Cardiac muscle cell (in vitro differentiated cells and primary cell): ENCODE measurements around the gene NMNAT3. TPM values are rescaled to one million over a fixed set of nuclear protein-coding genes. Genes with fewer than 3 reads are reported as not detected.

Experiments used
- DNase-seq, 2 donors: peaks; one replicate each; pipeline versions ENCODE4 v3.0.0 to v3.0.0-alpha.2; 2010 to 2017; ENCODE audit warnings: low read depth in 1 of 2, low spot score in 1 of 2
- H3K27ac ChIP-seq: fragments of 200-600 bp; sonication (generic); 2 replicates; pipeline ENCODE4 v1.5.1; 2016
- H3K27me3 ChIP-seq: fragments of 200-600 bp; sonication (generic); 2 replicates; pipeline ENCODE4 v1.6.0; 2016; ENCODE audit warnings: control low read depth
- H3K36me3 ChIP-seq: fragments of 200-600 bp; sonication (generic); 2 replicates; pipeline ENCODE4 v1.5.1; 2016; ENCODE audit warnings: control low read depth
- H3K4me1 ChIP-seq: fragments of 200-600 bp; sonication (generic); 2 replicates; pipeline ENCODE4 v1.8.1; 2017; ENCODE audit warnings: low read depth, mild to moderate bottlenecking, mixed run types
- H3K4me3 ChIP-seq: fragments of 200-600 bp; sonication (generic); 2 replicates; pipeline ENCODE4 v1.5.1; 2016; ENCODE audit warnings: mild to moderate bottlenecking
- H3K9me3 ChIP-seq: fragments of 200-600 bp; sonication (generic); 2 replicates; pipeline ENCODE4 v1.5.1; 2017; ENCODE audit warnings: low read depth, mild to moderate bottlenecking, control low read depth
- polyA plus RNA-seq: library from polyadenylated mRNA; unstranded; fragments of >200 nt; fragmentation: Nextera tagmentation; extraction: Ambion mirVana; gene quantifications from 2 replicates; pipeline ENCODE4 v1.2.1, GENCODE V29; 2016
- total RNA-seq: library from RNA; depleted of rRNA; stranded (reverse); fragments of >200 nt; gene quantifications from 2 replicates; pipeline ENCODE4 v1.2.3, GENCODE V29; 2016
- TF ChIP-seq, protein P1 (sequence below): IDR thresholded peaks from 2 replicates; pipeline ENCODE4 v1.5.1; 2012; ENCODE audit warnings: low read depth, mild to moderate bottlenecking, low read length

The NMNAT3 gene
- total and polyA plus RNA-seq, 2 experiments from 2014 or later, result 6.3 to 16.0 TPM

DNA sequence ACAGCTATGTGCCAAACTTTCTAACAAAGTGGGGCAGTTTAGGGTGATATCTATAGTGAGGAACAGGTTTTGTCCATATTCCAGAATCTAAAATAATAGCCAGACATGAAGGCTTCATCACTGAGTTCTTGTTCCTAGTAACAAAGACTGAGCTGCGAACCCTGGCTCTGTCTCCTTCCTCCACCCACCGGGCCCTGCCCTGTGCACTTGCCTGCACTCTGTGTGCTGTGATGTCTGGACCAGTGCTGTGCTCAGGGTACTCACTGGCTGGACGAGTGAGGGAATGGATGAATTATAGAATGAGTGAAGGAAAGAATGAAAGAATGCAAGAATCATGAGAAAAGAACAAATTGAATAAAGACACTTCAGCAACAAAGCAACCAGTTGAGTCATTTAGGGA lies 8.9 kb upstream of the NMNAT3 start:
- H3K27ac ChIP-seq, result no peak overlapping the region
- peaks cover 33% of the 10 kb centered on the region for H3K4me1 ChIP-seq
- TF ChIP-seq, protein P1, sequence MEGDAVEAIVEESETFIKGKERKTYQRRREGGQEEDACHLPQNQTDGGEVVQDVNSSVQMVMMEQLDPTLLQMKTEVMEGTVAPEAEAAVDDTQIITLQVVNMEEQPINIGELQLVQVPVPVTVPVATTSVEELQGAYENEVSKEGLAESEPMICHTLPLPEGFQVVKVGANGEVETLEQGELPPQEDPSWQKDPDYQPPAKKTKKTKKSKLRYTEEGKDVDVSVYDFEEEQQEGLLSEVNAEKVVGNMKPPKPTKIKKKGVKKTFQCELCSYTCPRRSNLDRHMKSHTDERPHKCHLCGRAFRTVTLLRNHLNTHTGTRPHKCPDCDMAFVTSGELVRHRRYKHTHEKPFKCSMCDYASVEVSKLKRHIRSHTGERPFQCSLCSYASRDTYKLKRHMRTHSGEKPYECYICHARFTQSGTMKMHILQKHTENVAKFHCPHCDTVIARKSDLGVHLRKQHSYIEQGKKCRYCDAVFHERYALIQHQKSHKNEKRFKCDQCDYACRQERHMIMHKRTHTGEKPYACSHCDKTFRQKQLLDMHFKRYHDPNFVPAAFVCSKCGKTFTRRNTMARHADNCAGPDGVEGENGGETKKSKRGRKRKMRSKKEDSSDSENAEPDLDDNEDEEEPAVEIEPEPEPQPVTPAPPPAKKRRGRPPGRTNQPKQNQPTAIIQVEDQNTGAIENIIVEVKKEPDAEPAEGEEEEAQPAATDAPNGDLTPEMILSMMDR, result no peak
- no peak overlapping the region for H3K4me3 ChIP-seq
- no peaks in the 10 kb centered on the region for H3K36me3 ChIP-seq
- no peaks in the 10 kb centered on the region for H3K9me3 ChIP-seq
- no peak for DNase-seq
- H3K27me3 ChIP-seq, result peaks cover 9% of the 10 kb centered on the region

DNA sequence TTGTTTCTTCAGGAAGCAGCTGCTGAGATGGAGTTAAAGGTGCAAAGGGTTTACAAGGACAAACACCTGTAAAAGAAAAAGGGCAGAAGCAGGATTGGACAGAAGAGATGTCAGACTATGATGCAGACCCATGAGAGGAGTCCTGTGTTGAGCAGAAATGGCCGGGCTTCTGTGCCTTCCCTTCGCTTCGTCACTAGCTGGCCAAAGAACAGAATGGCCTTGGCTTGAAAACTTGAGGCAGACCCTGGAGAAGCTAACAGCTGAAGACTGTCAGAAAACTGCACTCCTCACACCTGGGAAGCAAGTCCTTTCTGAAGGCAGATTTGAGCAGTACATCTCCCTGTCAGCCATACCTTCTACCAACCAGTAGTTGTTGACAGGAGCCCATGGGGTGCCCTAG lies 8.4 kb upstream of the NMNAT3 start:
- TF ChIP-seq, protein P1, result no peak
- Histone ChIP-seq H3K4me3 (no peak overlapping the region), H3K4me1 (peaks cover 29% of the 10 kb centered on the region), H3K9me3 (no peaks in the 10 kb centered on the region), H3K36me3 (no peaks in the 10 kb centered on the region), H3K27me3 (peaks cover 9% of the 10 kb centered on the region), H3K27ac (no peak overlapping the region)
- DNase-seq, result no peak

DNA sequence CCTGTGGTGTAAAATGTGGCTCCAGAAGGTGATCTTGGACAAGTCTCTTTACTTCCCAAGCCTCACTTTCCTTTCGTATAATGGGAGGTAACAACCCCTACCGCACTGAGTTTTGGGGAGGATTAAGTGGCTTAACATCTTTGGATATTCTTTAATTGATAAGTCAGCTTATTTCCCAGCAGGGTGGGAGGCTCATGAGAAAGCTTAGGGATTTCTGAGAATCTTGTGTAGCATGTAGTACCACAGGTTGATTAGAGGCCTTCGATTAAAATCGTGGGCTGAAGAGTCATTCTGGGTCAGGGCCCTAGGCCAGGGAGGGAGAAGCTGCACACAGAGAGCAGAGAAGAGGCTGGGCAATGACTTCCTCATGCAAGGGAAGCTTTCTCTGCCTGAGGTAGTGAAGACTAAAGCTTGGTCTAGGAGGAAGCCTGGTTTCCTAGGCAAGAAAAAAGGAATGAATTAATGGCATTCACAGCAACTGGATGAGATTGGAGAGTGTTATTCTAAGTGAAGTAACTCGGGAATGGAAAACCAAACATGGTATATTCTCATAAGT lies 1.5 kb upstream of the NMNAT3 start:
- peaks cover 25% of the 10 kb centered on the region for H3K27me3 ChIP-seq
- DNase-seq, result no peak
- no peak overlapping the region for H3K4me3 ChIP-seq
- H3K9me3 ChIP-seq, result no peaks in the 10 kb centered on the region
- H3K36me3 ChIP-seq, result no peaks in the 10 kb centered on the region
- no peak overlapping the region for H3K27ac ChIP-seq
- H3K4me1 ChIP-seq, result no peaks in the 10 kb centered on the region
- TF ChIP-seq, protein P1, result no peak

DNA sequence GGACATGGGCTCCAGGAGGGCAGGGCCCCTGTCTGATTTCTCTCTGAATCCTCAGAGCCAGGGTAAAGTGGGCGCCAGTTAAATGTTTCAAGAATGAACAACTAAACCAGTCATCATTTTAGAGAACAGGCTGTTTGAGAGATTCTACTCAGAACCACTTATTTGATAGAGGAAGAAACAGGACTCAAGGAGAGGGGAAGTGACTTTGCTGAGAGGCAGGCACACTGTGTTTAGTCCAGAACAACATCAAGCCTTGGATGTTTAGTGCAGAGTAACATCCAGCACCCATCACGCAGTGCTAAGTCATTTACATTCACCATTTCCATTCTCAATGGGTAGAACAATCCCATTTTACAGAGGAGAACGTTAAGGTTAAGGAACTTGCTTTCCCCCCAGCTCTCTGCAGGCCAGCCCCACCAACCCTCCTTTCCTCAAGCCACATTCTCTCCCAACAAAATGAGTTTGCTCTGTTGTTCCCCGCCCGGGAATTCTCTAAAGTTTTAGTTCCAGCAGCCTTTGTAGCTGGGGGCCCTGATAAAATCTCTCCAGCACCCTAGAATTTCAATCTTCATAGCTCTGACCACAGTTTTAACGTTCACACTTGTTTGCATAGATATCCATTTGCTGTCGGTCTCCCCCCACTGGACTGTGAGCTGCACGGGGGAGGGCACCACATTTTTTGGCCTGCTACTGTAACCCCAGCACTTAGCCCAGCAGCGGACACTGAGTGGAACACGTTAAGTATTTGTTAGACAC lies 962 bp downstream of the NMNAT3 start:
- H3K36me3 ChIP-seq, result no peaks in the 10 kb centered on the region
- DNase-seq, result no peak
- TF ChIP-seq, protein P1, result no peak
- H3K27ac ChIP-seq, result no peak overlapping the region
- peaks cover 35% of the 10 kb centered on the region for H3K27me3 ChIP-seq
- no peaks in the 10 kb centered on the region for H3K9me3 ChIP-seq
- H3K4me3 ChIP-seq, result peak overlapping the region; percentile 39
- H3K4me1 ChIP-seq, result no peaks in the 10 kb centered on the region

DNA sequence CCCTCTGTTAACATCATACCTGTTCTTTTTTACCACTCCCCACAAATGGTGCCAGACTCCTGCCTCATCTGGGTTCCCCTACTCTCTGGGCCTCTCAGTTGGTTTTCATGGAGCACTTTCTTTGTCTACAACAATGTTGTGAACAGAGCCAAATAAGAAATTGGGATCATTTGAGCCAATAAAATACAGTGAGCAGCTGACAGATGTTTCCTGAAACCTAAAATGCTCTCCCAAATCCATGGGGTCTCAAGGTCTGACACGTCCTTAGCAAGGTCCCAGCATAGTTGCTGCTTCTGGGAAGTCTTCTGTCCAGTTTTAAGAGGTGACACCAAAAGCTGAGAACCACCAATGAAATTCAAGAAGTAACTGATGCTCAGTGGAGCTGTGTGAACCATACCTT lies 1.7 kb downstream of the NMNAT3 start:
- H3K4me1 ChIP-seq, result no peaks in the 10 kb centered on the region
- no peak overlapping the region for H3K27ac ChIP-seq
- H3K36me3 ChIP-seq, result no peaks in the 10 kb centered on the region
- TF ChIP-seq, protein P1, result no peak
- H3K27me3 ChIP-seq, result peaks cover 35% of the 10 kb centered on the region
- no peaks in the 10 kb centered on the region for H3K9me3 ChIP-seq
- no peak overlapping the region for H3K4me3 ChIP-seq
- DNase-seq, result no peak
